Natural killer cell (primary cell): ENCODE data around the gene PRPH2. TPM values are rescaled to one million over a fixed set of nuclear protein-coding genes. Genes with fewer than 3 reads are reported as not detected.

Experiments used
- ATAC-seq, 3 donors: fragments of 150-1000 bp in 2 of 3; fragments of 200-7000 bp in 1 of 3; cut with Tn5 transposase; 1 replicate in 1 of 3; 2 replicates in 2 of 3; pipeline ENCODE4 v1.10.0; 2021; ENCODE audit warnings: mild to moderate bottlenecking in 2 of 3, moderate library complexity in 2 of 3
- DNase-seq, 2 donors: peaks; one replicate each; pipeline versions ENCODE4 v3.0.0 to v3.0.0-alpha.2; 2013 to 2021; ENCODE audit warnings: mixed read lengths in 1 of 2
- H3K27ac ChIP-seq: one replicate; pipeline ENCODE4 v1.5.1; 2013; ENCODE audit warnings: mild to moderate bottlenecking, low read length
- H3K27me3 ChIP-seq: one replicate; pipeline ENCODE4 v1.6.1; 2013; ENCODE audit warnings: low read length; ENCODE audit not compliant: control insufficient read depth, insufficient read depth
- H3K36me3 ChIP-seq: one replicate; pipeline ENCODE4 v1.6.1; 2013; ENCODE audit warnings: low read length; ENCODE audit not compliant: control insufficient read depth, insufficient read depth
- H3K4me1 ChIP-seq: one replicate; pipeline ENCODE4 v1.6.1; 2013; ENCODE audit warnings: low read length; ENCODE audit not compliant: control insufficient read depth, insufficient read depth
- H3K4me3 ChIP-seq: one replicate; pipeline ENCODE4 v1.5.1; 2013; ENCODE audit warnings: low read length
- H3K9me3 ChIP-seq: one replicate; pipeline ENCODE4 v1.6.1; 2013; ENCODE audit warnings: low read length; ENCODE audit not compliant: control insufficient read depth, insufficient read depth
- H3K27ac Mint-ChIP-seq, 2 donors: one replicate each; pipeline ENCODE4 v1.8.0; 2022; ENCODE audit warnings: mild to moderate bottlenecking in 2 of 2, mixed read lengths in 2 of 2, moderate library complexity in 1 of 2
- H3K27me3 Mint-ChIP-seq, 2 donors: one replicate each; pipeline ENCODE4 v1.8.0; 2022; ENCODE audit warnings: low read depth in 2 of 2, mixed read lengths in 2 of 2
- H3K36me3 Mint-ChIP-seq: one replicate; pipeline ENCODE4 v1.8.0; 2022; ENCODE audit warnings: mixed read lengths
- H3K4me1 Mint-ChIP-seq, 2 donors: one replicate each; pipeline ENCODE4 v1.8.0; 2022; ENCODE audit warnings: mixed read lengths in 2 of 2
- H3K4me3 Mint-ChIP-seq: one replicate; pipeline ENCODE4 v1.8.0; 2022; ENCODE audit warnings: mild to moderate bottlenecking, moderate library complexity, mixed read lengths
- H3K9me3 Mint-ChIP-seq, 2 donors: one replicate each; pipeline ENCODE4 v1.8.0; 2022; ENCODE audit warnings: mixed read lengths in 2 of 2
- CTCF ChIP-seq: fragments of 200-600 bp; IDR thresholded peaks from one replicate; pipeline ENCODE4 v1.8.0; 2022; ENCODE audit warnings: antibody characterized with exemption
- WGBS: methylation state at CpG from one replicate; pipeline ENCODE4 v1.1.7; 2013; ENCODE audit warnings: missing lambda C conversion rate; ENCODE audit not compliant: insufficient coverage; 5-methylcytosine and 5-hydroxymethylcytosine counted together
- intact Hi-C: fragments of 100-400 bp; cut with micrococcal nuclease; formaldehyde crosslinking; loops from one replicate; pipeline ENCODE4 v1.14.2; 2022
- total RNA-seq, 4 donors: library from RNA; stranded (reverse); fragments of 120-200 nt in 1 of 4; gene quantifications; one replicate each; pipeline versions ENCODE4 v1.2.3 to v1.2.4, GENCODE V29; 2013 to 2022

The PRPH2 gene
- total RNA-seq, 3 donors from 2014 or later (not counting 1 experiment from before 2014, with no cell fraction given), result 0.12 to 0.16 (median 0.13) TPM

- no peaks in the 10 kb centered on the region for H3K9me3 Mint-ChIP-seq
- 71% methylated on average over 5 of the region's 5 CpGs for WGBS
- Histone ChIP-seq H3K27ac (peak overlapping the region; percentile 40), H3K4me1 (peaks cover 39% of the 10 kb centered on the region), H3K36me3 (no peaks in the 10 kb centered on the region), H3K4me3 (no peak overlapping the region), H3K9me3 (no peaks in the 10 kb centered on the region), H3K27me3 (no peaks in the 10 kb centered on the region)
- H3K27me3 Mint-ChIP-seq, result no peaks in the 10 kb centered on the region
- peak in 2 of 3 donors; percentile 7 to 16 for ATAC-seq
- peak in 1 of 2 donors; percentile 50 for DNase-seq
- H3K36me3 Mint-ChIP-seq, result no peaks in the 10 kb centered on the region
- TF ChIP-seq CTCF, result no peak
- H3K4me3 Mint-ChIP-seq, result peak overlapping the region; percentile 82
- intact Hi-C loops, result no loop called here
- peak overlapping the region; percentile 88 to 94 for H3K27ac Mint-ChIP-seq
- peaks cover 52% of the 10 kb centered on the region in 2 donors for H3K4me1 Mint-ChIP-seq
Observed at GRCh38 chr6:42766163-42766670, 43.8 kb upstream of the PRPH2 start.

- Histone ChIP-seq H3K4me3 (no peak overlapping the region), H3K27me3 (no peaks in the 10 kb centered on the region), H3K4me1 (peaks cover 29% of the 10 kb centered on the region), H3K36me3 (no peaks in the 10 kb centered on the region), H3K9me3 (no peaks in the 10 kb centered on the region), H3K27ac (no peak overlapping the region)
- Mint-ChIP-seq H3K36me3 (no peaks in the 10 kb centered on the region), H3K27me3 (no peaks in the 10 kb centered on the region), H3K4me3 (no peak overlapping the region), H3K27ac (peak overlapping the region; percentile 88 to 94), H3K4me1 (peaks cover 43 to 45% of the 10 kb centered on the region in 2 donors), H3K9me3 (no peaks in the 10 kb centered on the region)
- WGBS, result 92% methylated on average over 9 of the region's 9 CpGs
- intact Hi-C loops, result no loop called here
- no peak for TF ChIP-seq CTCF
- no peak for DNase-seq
- no peak for ATAC-seq
Observed at GRCh38 chr6:42764911-42765648, 42.7 kb upstream of the PRPH2 start.

GRCh38 chr6:42762950-42763349 is 40.6 kb upstream of the PRPH2 start:
- H3K4me3 Mint-ChIP-seq, result no peak overlapping the region
- Histone ChIP-seq H3K27me3 (no peaks in the 10 kb centered on the region), H3K4me1 (peaks cover 18% of the 10 kb centered on the region), H3K9me3 (no peaks in the 10 kb centered on the region), H3K27ac (no peak overlapping the region), H3K36me3 (peaks cover 2% of the 10 kb centered on the region), H3K4me3 (no peak overlapping the region)
- no peak for TF ChIP-seq CTCF
- 100% methylated on average over 1 of the region's 3 CpGs for WGBS
- DNase-seq (no peak), ATAC-seq (no peak)
- H3K36me3 Mint-ChIP-seq, result no peaks in the 10 kb centered on the region
- peaks cover 31 to 44% of the 10 kb centered on the region in 2 donors for H3K4me1 Mint-ChIP-seq
- intact Hi-C loops, result no loop called here
- no peak overlapping the region for H3K27ac Mint-ChIP-seq
- H3K27me3 Mint-ChIP-seq, result no peaks in the 10 kb centered on the region
- no peaks in the 10 kb centered on the region for H3K9me3 Mint-ChIP-seq
